Vagina (tissue), 2 donors: ENCODE data around the gene SYNDIG1.

Source experiments
- POLR2AphosphoS5 ChIP-seq, 2 donors: sonication (generic); formaldehyde crosslinking; IDR thresholded peaks; one replicate each; pipeline ENCODE4 v1.9.0; 2017; ENCODE audit warnings: antibody characterized with exemption in 2 of 2, mild to moderate bottlenecking in 2 of 2, low read depth in 1 of 2; ENCODE audit not compliant: insufficient read depth in 1 of 2
- TF ChIP-seq, protein P1 (sequence below), 3 experiments: fragments of 450-650 bp in 2 of 3; fragments of 200-600 bp in 1 of 3; sonication (generic) in 1 of 3; IDR thresholded peaks; one replicate each; pipeline ENCODE4 v1.5.1; 2017 to 2019; ENCODE audit warnings: antibody characterized with exemption in 3 of 3, mild to moderate bottlenecking in 2 of 3, moderate library complexity in 2 of 3

- no peak for TF ChIP-seq POLR2AphosphoS5 (IDR thresholded peaks at IDR 0.05; ENCODE audit: insufficient read depth in 1 of 2, low read depth in 1 of 2)
- TF ChIP-seq, protein P1, sequence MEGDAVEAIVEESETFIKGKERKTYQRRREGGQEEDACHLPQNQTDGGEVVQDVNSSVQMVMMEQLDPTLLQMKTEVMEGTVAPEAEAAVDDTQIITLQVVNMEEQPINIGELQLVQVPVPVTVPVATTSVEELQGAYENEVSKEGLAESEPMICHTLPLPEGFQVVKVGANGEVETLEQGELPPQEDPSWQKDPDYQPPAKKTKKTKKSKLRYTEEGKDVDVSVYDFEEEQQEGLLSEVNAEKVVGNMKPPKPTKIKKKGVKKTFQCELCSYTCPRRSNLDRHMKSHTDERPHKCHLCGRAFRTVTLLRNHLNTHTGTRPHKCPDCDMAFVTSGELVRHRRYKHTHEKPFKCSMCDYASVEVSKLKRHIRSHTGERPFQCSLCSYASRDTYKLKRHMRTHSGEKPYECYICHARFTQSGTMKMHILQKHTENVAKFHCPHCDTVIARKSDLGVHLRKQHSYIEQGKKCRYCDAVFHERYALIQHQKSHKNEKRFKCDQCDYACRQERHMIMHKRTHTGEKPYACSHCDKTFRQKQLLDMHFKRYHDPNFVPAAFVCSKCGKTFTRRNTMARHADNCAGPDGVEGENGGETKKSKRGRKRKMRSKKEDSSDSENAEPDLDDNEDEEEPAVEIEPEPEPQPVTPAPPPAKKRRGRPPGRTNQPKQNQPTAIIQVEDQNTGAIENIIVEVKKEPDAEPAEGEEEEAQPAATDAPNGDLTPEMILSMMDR (IDR thresholded peaks at IDR 0.05): no peak
Observed at GRCh38 chr20:24531631-24532419, 62.4 kb downstream of the SYNDIG1 start.
